ENCODE results near the gene QPCT.

DNA sequence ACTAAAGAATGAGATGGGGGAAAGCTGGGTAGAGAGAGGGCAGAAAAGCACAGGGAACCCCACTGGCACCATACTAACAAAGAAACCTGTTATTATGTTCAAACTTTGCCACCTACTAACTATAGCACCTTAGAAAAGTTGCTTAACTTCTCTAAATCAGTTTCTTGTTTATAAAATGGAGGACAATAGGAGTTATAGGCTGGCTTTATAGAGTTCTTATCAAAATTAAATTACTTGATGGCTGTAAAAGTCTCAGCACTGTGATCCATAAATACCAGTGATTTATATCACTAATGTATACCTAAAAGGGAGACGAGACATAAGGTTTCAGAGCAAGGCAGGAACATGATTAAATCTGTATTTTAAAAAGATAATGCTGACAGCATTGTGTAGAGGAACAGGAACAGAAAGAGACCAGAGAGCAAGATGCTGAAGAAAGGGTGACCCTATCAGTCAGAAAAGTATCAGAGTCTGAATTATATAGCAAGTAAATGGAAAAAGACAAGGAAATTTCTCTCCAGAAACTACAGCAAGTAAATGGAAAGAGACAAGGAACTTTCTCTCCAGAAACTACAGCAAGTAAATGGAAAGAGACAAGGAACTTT is 48.9 kb upstream of the QPCT start:
- TF ChIP-seq POLR2AphosphoS5 (IDR thresholded peaks at IDR 0.05) (no peak), POLR2A (IDR thresholded peaks at IDR 0.05; ENCODE audit: low read depth) (no peak), EP300 (IDR thresholded peaks at IDR 0.05) (no peak)
- TF ChIP-seq, protein P1, sequence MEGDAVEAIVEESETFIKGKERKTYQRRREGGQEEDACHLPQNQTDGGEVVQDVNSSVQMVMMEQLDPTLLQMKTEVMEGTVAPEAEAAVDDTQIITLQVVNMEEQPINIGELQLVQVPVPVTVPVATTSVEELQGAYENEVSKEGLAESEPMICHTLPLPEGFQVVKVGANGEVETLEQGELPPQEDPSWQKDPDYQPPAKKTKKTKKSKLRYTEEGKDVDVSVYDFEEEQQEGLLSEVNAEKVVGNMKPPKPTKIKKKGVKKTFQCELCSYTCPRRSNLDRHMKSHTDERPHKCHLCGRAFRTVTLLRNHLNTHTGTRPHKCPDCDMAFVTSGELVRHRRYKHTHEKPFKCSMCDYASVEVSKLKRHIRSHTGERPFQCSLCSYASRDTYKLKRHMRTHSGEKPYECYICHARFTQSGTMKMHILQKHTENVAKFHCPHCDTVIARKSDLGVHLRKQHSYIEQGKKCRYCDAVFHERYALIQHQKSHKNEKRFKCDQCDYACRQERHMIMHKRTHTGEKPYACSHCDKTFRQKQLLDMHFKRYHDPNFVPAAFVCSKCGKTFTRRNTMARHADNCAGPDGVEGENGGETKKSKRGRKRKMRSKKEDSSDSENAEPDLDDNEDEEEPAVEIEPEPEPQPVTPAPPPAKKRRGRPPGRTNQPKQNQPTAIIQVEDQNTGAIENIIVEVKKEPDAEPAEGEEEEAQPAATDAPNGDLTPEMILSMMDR (IDR thresholded peaks at IDR 0.05): no peak
